ENCODE data around the gene CAPN14. TPM values are rescaled to one million over a fixed set of nuclear protein-coding genes. Genes with fewer than 3 reads are reported as not detected.

Gene CAPN14
- total RNA-seq, 1 experiment from 2014 or later = not detected

- POLR2A ChIA-PET = no interaction called here
- CTCF ChIA-PET = no interaction called here
- Histone ChIP-seq H3K27me3 (ENCODE audit: insufficient read depth, low read length) (peaks cover 7% of the 10 kb centered on the region), H3K79me2 (ENCODE audit: insufficient read depth, low read length) (peaks cover 39% of the 10 kb centered on the region; the same call in 1 of the 2 replicates), H4K20me1 (ENCODE audit: insufficient read depth) (no peaks in the 10 kb centered on the region; the same call in none of the 2 replicates), H3K9ac (ENCODE audit: low read length) (peak overlapping the region; percentile 64), H2AFZ (ENCODE audit: low read depth, low read length, poor library complexity, severe bottlenecking) (no peak overlapping the region), H3K4me1 (ENCODE audit: control insufficient read depth in 1 of 2, insufficient read depth in 2 of 2, low read length in 2 of 2) (peaks cover 0 to 27% of the 10 kb centered on the region in 2 experiments; a peak in 2 of 4 replicates), H3K36me3 (ENCODE audit: control insufficient read depth in 1 of 2, insufficient read depth in 2 of 2, low read length in 2 of 2) (no peaks in the 10 kb centered on the region), H3K27ac (ENCODE audit: low read depth, low read length) (no peak overlapping the region), H3K4me2 (ENCODE audit: low read length) (peak overlapping the region; percentile 81), H3K4me3 (replicated peaks in 1 of 2; ENCODE audit: low read depth in 1 of 2, low read length in 2 of 2) (peak overlapping the region; percentile 49 to 62), H3K9me3 (ENCODE audit: control insufficient read depth in 1 of 2, insufficient read depth in 1 of 2, low read depth in 1 of 2, low read length in 2 of 2) (no peaks in the 10 kb centered on the region), H3K9me2 (ENCODE audit: insufficient read depth) (no peaks in the 10 kb centered on the region)
- RAD21 ChIA-PET (ENCODE audit: low non-redundant PET in 1 of 2, low total read pairs in 2 of 2, uncharacterized antibody in 2 of 2, unreplicated experiment in 2 of 2) = no interaction called here
- intact Hi-C loops (cut with micrococcal nuclease) = no loop called here
- DNase-seq (ENCODE audit: low read depth, low spot score) = no peak
- TF ChIP-seq ZFX (IDR thresholded peaks at IDR 0.05) (no peak), SRF (IDR thresholded peaks at IDR 0.05; ENCODE audit: low read depth) (no peak), SIN3A (IDR thresholded peaks at IDR 0.05; ENCODE audit: low read depth) (no peak), RAD21 (IDR thresholded peaks at IDR 0.05; ENCODE audit: low read depth) (no peak), ELF1 (IDR thresholded peaks at IDR 0.05; ENCODE audit: borderline replicate concordance, low read depth) (no peak), CTCF (IDR thresholded peaks at IDR 0.05 in 2 of 3, conservative IDR thresholded peaks at IDR 0.05 in 1 of 3; ENCODE audit: borderline replicate concordance in 1 of 3, insufficient read depth in 1 of 3, low read depth in 2 of 3, low read length in 2 of 3) (no peak), CBX3 (IDR thresholded peaks at IDR 0.05; ENCODE audit: low read depth) (no peak), TCF7L2 (IDR thresholded peaks at IDR 0.05; ENCODE audit: borderline replicate concordance, extremely low read depth, insufficient read depth, insufficient read length) (no peak), ZNF274 (IDR thresholded peaks at IDR 0.05; ENCODE audit: low read depth, low read length) (no peak), EZH2phosphoT487 (IDR thresholded peaks at IDR 0.05; ENCODE audit: borderline replicate concordance) (no peak), REST (IDR thresholded peaks at IDR 0.05; ENCODE audit: low read depth) (no peak), ZBTB33 (IDR thresholded peaks at IDR 0.05; ENCODE audit: extremely low read depth, insufficient replicate concordance, low read length) (no peak), POLR2AphosphoS5 (IDR thresholded peaks at IDR 0.05; ENCODE audit: low read depth, low read length) (no peak), POLR2A (IDR thresholded peaks at IDR 0.05; ENCODE audit: borderline replicate concordance, extremely low read depth, insufficient read depth, insufficient read length) (no peak), SP1 (IDR thresholded peaks at IDR 0.05; ENCODE audit: low read depth) (no peak), YY1 (IDR thresholded peaks at IDR 0.05; ENCODE audit: extremely low read depth, insufficient replicate concordance, low read depth, low read length) (no peak), MAX (IDR thresholded peaks at IDR 0.05) (no peak), ATF3 (IDR thresholded peaks at IDR 0.05) (no peak), FOSL1 (IDR thresholded peaks at IDR 0.05; ENCODE audit: low read depth) (no peak), JUND (IDR thresholded peaks at IDR 0.05) (no peak)
- no peak for ATAC-seq
- BruUV-seq (replicated peaks) = no TSS peak
Observed at GRCh38 chr2:31136732-31137131, 80.6 kb downstream of the CAPN14 start.
